SK-N-SH (cell line): ENCODE results near the gene PPID. TPM values are rescaled to one million over a fixed set of nuclear protein-coding genes. Genes with fewer than 3 reads are reported as not detected.

Experiments used
- CTCF ChIA-PET: fragments of 300-600, 350-600 bp; formaldehyde crosslinking; extraction: SDS; loops from one replicate; lab custom pipeline; 2021; lab: Yijun Ruan, JAX
- POLR2A ChIA-PET: fragments of 350-600 bp; sonication (Branson Sonifier 250); formaldehyde crosslinking; extraction: SDS; loops from one replicate; lab custom pipeline; 2020; ENCODE audit warnings: antibody characterized with exemption, inconsistent platforms; lab: Yijun Ruan, JAX
- DNase-seq: peaks from one replicate; pipeline ENCODE4 v3.0.0; 2012
- H2AFZ ChIP-seq: fragments of 200-600 bp; sonication (generic); 2 replicates; pipeline ENCODE4 v1.8.1; 2016; ENCODE audit warnings: antibody characterized with exemption, mild to moderate bottlenecking, low read depth
- H3F3A ChIP-seq: fragments of 200-600 bp; sonication (generic); replicated peaks from 2 replicates; pipeline ENCODE3; 2016; ENCODE audit warnings: antibody characterized with exemption, mild to moderate bottlenecking; ENCODE audit not compliant: insufficient read depth
- H3K27ac ChIP-seq, 2 experiments: fragments of 200-500 bp in 1 of 2; fragments of 200-600 bp in 1 of 2; sonication (Bioruptor generic) in 1 of 2; sonication (generic), shearing (Covaris generic) in 1 of 2; 2 replicates each; pipeline versions ENCODE4 v1.5.1 to v1.6.1; 2014 to 2016; ENCODE audit warnings: low read depth in 2 of 2, inconsistent platforms in 1 of 2, low read length in 1 of 2, mild to moderate bottlenecking in 1 of 2, mixed read lengths in 1 of 2
- H3K27me3 ChIP-seq: fragments of 200-600 bp; sonication (generic), shearing (Covaris generic); 2 replicates; pipeline ENCODE4 v1.6.1; 2016; ENCODE audit warnings: mixed run types; ENCODE audit not compliant: insufficient read depth
- H3K36me3 ChIP-seq, 2 experiments: fragments of 200-500 bp in 1 of 2; fragments of 200-600 bp in 1 of 2; sonication (Bioruptor generic) in 1 of 2; sonication (generic) in 1 of 2; replicated peaks in 1 of 2; 2 replicates each; pipeline versions ENCODE3 to v1.5.1; 2014 to 2016; ENCODE audit warnings: low read length in 1 of 2, mild to moderate bottlenecking in 1 of 2; ENCODE audit not compliant: insufficient read depth in 2 of 2, control insufficient read depth in 1 of 2
- H3K4me1 ChIP-seq, 2 experiments: fragments of 200-500 bp in 1 of 2; fragments of 200-600 bp in 1 of 2; sonication (Bioruptor generic) in 1 of 2; sonication (generic), shearing (Covaris generic) in 1 of 2; 2 replicates each; pipeline versions ENCODE4 v1.5.1 to v1.6.1; 2014 to 2016; ENCODE audit warnings: low read depth in 1 of 2, low read length in 1 of 2, mixed run types in 1 of 2; ENCODE audit not compliant: insufficient read depth in 2 of 2, control insufficient read depth in 1 of 2
- H3K4me2 ChIP-seq: fragments of 200-600 bp; sonication (generic), shearing (Covaris generic); 2 replicates; pipeline ENCODE4 v1.6.1; 2017; ENCODE audit warnings: mixed run types
- H3K4me3 ChIP-seq, 2 experiments: fragments of 200-500 bp in 1 of 2; fragments of 200-600 bp in 1 of 2; sonication (Bioruptor generic) in 1 of 2; sonication (generic), shearing (Covaris generic) in 1 of 2; 2 replicates each; pipeline versions ENCODE4 v1.5.1 to v1.8.1; 2014 to 2016; ENCODE audit warnings: low read depth in 2 of 2, inconsistent platforms in 1 of 2, low read length in 1 of 2, mild to moderate bottlenecking in 1 of 2, mixed read lengths in 1 of 2, moderate library complexity in 1 of 2
- H3K79me2 ChIP-seq: fragments of 200-600 bp; sonication (generic); 2 replicates; pipeline ENCODE4 v1.8.1; 2017; ENCODE audit warnings: mild to moderate bottlenecking; ENCODE audit not compliant: insufficient read depth
- H3K9ac ChIP-seq: fragments of 200-600 bp; sonication (generic); 2 replicates; pipeline ENCODE4 v1.6.1; 2017; ENCODE audit warnings: mixed run types
- H3K9me2 ChIP-seq: fragments of 200-600 bp; sonication (generic); 2 replicates; pipeline ENCODE4 v1.6.1; 2017; ENCODE audit warnings: mixed run types
- H3K9me3 ChIP-seq: fragments of 200-600 bp; sonication (generic); 2 replicates; pipeline ENCODE4 v1.6.1; 2017; ENCODE audit warnings: mixed run types, mild to moderate bottlenecking, moderate library complexity
- H4K20me1 ChIP-seq: fragments of 200-600 bp; sonication (generic); 2 replicates; pipeline ENCODE4 v1.6.1; 2017; ENCODE audit warnings: mild to moderate bottlenecking, mixed run types; ENCODE audit not compliant: insufficient read depth
- CHD2 ChIP-seq: fragments of 150-350 bp; IDR thresholded peaks from 2 replicates; pipeline ENCODE4 v1.6.1; 2018; ENCODE audit warnings: low read length; ENCODE audit not compliant: partially characterized antibody
- EP300 ChIP-seq, 2 experiments: IDR thresholded peaks; 2 replicates each; pipeline versions ENCODE4 v1.4.0 to v1.6.1; 2012; ENCODE audit warnings: borderline replicate concordance in 1 of 2, low read depth in 1 of 2, low read length in 1 of 2
- GABPA ChIP-seq: IDR thresholded peaks from 2 replicates; pipeline ENCODE4 v1.4.0; 2012; ENCODE audit warnings: low read depth, mild to moderate bottlenecking
- JUND ChIP-seq: IDR thresholded peaks from 2 replicates; pipeline ENCODE4 v1.4.0; 2012
- MEF2A ChIP-seq: IDR thresholded peaks from 2 replicates; pipeline ENCODE4 v1.4.0; 2012; ENCODE audit warnings: low read depth, borderline replicate concordance
- NFIC ChIP-seq: IDR thresholded peaks from 2 replicates; pipeline ENCODE4 v1.4.0; 2012; ENCODE audit warnings: borderline replicate concordance
- RFX5 ChIP-seq: IDR thresholded peaks from 2 replicates; pipeline ENCODE4 v1.6.1; 2012; ENCODE audit warnings: mild to moderate bottlenecking, improper control_type of control experiment, low read length
- RXRA ChIP-seq: IDR thresholded peaks from 2 replicates; pipeline ENCODE4 v1.4.0; 2012; ENCODE audit warnings: low read depth, mild to moderate bottlenecking, borderline replicate concordance
- SIN3A ChIP-seq: IDR thresholded peaks from 2 replicates; pipeline ENCODE4 v1.6.1; 2012; ENCODE audit warnings: low read depth, mild to moderate bottlenecking, low read length, moderate library complexity, borderline replicate concordance
- TEAD4 ChIP-seq: IDR thresholded peaks from 2 replicates; pipeline ENCODE4 v1.4.0; 2012; ENCODE audit warnings: mild to moderate bottlenecking, borderline replicate concordance; ENCODE audit not compliant: insufficient read depth
- USF1 ChIP-seq: IDR thresholded peaks from 2 replicates; pipeline ENCODE4 v1.4.0; 2012; ENCODE audit warnings: low read depth, borderline replicate concordance
- WGBS: methylation state at CpG from one replicate; pipeline ENCODE4 v1.1.6; 2017; ENCODE audit warnings: low lambda C conversion rate; 5-methylcytosine and 5-hydroxymethylcytosine counted together
- polyA plus RNA-seq, 3 experiments: library from polyadenylated mRNA; depleted of rRNA; stranded (reverse); fragments of >200 nt; gene quantifications; 2 replicates each; pipeline ENCODE4 v1.2.3, GENCODE V29; 2012
- TF ChIP-seq, protein P1 (sequence below): IDR thresholded peaks from 2 replicates; pipeline ENCODE4 v1.6.1; 2012; ENCODE audit warnings: mild to moderate bottlenecking, low read depth, low read length, moderate library complexity

The PPID gene
- polyA plus RNA-seq, 1 of the 3 experiments (the other 2 are of a cell fraction): 20.2 TPM

- Histone ChIP-seq H3K9me2 (no peaks in the 10 kb centered on the region), H3K79me2 (no peaks in the 10 kb centered on the region)
- no peak for TF ChIP-seq EP300 (IDR thresholded peaks at IDR 0.05; ENCODE audit: borderline replicate concordance in 1 of 2, low read depth in 1 of 2, low read length in 1 of 2)
- TF ChIP-seq, all 33 proteins: peak for 0
- Histone ChIP-seq H3K27me3 (no peaks in the 10 kb centered on the region), H3K4me1 (no peaks in the 10 kb centered on the region), H4K20me1 (no peaks in the 10 kb centered on the region), H3F3A (peaks cover 3% of the 10 kb centered on the region), H2AFZ (no peak overlapping the region), H3K9ac (no peak overlapping the region), H3K4me2 (no peak overlapping the region), H3K9me3 (no peaks in the 10 kb centered on the region), H3K36me3 (no peaks in the 10 kb centered on the region), H3K27ac (no peak overlapping the region), H3K4me3 (no peak overlapping the region)
- ChIA-PET POLR2A (no interaction called here), CTCF (interaction anchor here (0.7 kb wide), 1 partner anchor 168 kb away, joined by 4 read pairs; no protein-coding TSS in a partner anchor)
- WGBS: 57% methylated on average over 1 of the region's 1 CpG
- no peak for DNase-seq
Observed at GRCh38 chr4:158688813-158689212, 34.4 kb downstream of the PPID start.

GRCh38 chr4:158682066-158682465 lies 41.1 kb downstream of the PPID start:
- Histone ChIP-seq H3K4me2 (no peak overlapping the region), H2AFZ (no peak overlapping the region), H3K4me1 (no peaks in the 10 kb centered on the region), H3K27me3 (no peaks in the 10 kb centered on the region), H3K27ac (no peak overlapping the region), H3F3A (no peaks in the 10 kb centered on the region), H3K4me3 (no peak overlapping the region), H3K79me2 (no peaks in the 10 kb centered on the region), H3K9me3 (no peaks in the 10 kb centered on the region), H3K9ac (no peak overlapping the region), H3K36me3 (peaks cover 0 to 2% of the 10 kb centered on the region in 2 experiments), H3K9me2 (no peaks in the 10 kb centered on the region), H4K20me1 (no peaks in the 10 kb centered on the region)
- WGBS: 88% methylated on average over 2 of the region's 2 CpGs
- ChIA-PET CTCF (no interaction called here), POLR2A (no interaction called here)
- TF ChIP-seq NFIC (no peak), USF1 (no peak), SIN3A (no peak), RXRA (no peak), TEAD4 (no peak), GABPA (no peak), JUND (no peak), MEF2A (no peak), CHD2 (no peak), RFX5 (no peak)
- TF ChIP-seq, protein P1, sequence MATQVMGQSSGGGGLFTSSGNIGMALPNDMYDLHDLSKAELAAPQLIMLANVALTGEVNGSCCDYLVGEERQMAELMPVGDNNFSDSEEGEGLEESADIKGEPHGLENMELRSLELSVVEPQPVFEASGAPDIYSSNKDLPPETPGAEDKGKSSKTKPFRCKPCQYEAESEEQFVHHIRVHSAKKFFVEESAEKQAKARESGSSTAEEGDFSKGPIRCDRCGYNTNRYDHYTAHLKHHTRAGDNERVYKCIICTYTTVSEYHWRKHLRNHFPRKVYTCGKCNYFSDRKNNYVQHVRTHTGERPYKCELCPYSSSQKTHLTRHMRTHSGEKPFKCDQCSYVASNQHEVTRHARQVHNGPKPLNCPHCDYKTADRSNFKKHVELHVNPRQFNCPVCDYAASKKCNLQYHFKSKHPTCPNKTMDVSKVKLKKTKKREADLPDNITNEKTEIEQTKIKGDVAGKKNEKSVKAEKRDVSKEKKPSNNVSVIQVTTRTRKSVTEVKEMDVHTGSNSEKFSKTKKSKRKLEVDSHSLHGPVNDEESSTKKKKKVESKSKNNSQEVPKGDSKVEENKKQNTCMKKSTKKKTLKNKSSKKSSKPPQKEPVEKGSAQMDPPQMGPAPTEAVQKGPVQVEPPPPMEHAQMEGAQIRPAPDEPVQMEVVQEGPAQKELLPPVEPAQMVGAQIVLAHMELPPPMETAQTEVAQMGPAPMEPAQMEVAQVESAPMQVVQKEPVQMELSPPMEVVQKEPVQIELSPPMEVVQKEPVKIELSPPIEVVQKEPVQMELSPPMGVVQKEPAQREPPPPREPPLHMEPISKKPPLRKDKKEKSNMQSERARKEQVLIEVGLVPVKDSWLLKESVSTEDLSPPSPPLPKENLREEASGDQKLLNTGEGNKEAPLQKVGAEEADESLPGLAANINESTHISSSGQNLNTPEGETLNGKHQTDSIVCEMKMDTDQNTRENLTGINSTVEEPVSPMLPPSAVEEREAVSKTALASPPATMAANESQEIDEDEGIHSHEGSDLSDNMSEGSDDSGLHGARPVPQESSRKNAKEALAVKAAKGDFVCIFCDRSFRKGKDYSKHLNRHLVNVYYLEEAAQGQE: no peak
- no peak for DNase-seq
